ENCODE measurements around the gene HEBP2. TPM values are rescaled to one million over a fixed set of nuclear protein-coding genes. Genes with fewer than 3 reads are reported as not detected.

Gene HEBP2
- total and polyA plus RNA-seq, 4 donors, result 13.3 to 68.0 (median 40.7) TPM

DNA sequence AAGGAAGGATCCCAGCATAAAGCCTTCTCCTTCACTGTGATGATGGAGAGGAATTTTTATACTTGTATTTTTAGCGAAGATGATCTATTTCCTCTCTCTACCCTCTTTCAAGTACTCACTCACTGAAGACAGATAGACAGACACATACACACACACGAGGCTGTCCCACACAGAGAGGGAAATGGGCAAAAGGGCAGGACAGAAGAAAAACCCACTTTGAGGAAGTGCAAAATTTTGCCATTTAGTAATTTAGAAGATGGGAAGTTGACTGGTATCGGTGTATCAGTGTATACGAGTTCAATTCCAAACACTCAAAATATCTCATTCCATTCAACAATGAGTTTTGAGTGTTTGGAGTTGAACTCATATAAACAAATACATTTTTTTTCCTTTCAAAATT lies 30.9 kb downstream of the HEBP2 start:
- no peak overlapping the region for H3K4me3 ChIP-seq (ENCODE audit: low read length in 2 of 2)
- WGBS, 2 donors, result 80 to 82% methylated on average over 4 of the region's 4 CpGs
- H3K4me1 ChIP-seq (ENCODE audit: control insufficient read depth in 1 of 2, insufficient read depth in 2 of 2, low read length in 2 of 2), result no peaks in the 10 kb centered on the region
- no peak for ATAC-seq (ENCODE audit: low FRiP score)
- H3K9me3 ChIP-seq (ENCODE audit: control insufficient read depth, low read length), result no peaks in the 10 kb centered on the region
- no peaks in the 10 kb centered on the region for H3K27me3 ChIP-seq (ENCODE audit: control insufficient read depth in 1 of 2, insufficient read depth in 2 of 2, low read length in 1 of 2)
- DNase-seq, result no peak
- intact Hi-C loops (cut with DNase I), result loop anchor here (5.0 to 10.0 kb wide), 2 partner anchors 82 to 160 kb away; no protein-coding TSS in a partner anchor
- H3K36me3 ChIP-seq (ENCODE audit: control insufficient read depth in 1 of 2, insufficient read depth in 2 of 2, low read length in 1 of 2), result no peaks in the 10 kb centered on the region
- H3K27ac ChIP-seq (ENCODE audit: low read depth in 1 of 2, low read length in 2 of 2), result no peak overlapping the region

DNA sequence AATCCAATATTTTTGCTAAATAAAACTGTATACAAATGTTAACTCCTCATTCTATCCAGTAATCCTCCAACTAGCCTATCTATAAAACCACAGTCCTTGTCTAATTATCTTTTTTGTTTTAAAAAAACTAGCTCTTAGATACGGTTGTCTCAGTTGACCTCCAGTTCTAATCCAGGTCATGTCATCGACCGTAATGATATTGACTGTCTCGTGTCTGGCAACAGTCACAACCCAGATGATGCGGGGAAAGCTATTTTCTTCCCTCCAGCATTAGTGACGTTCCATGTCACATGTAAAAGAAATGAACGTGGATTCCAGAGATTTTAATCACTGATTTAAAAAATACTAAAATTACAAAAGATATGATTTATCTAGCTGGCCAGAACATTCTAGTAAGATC lies 35.5 kb downstream of the HEBP2 start:
- DNase-seq, result no peak
- no peak for ATAC-seq (ENCODE audit: low FRiP score)
- Histone ChIP-seq H3K4me3 (ENCODE audit: low read length in 2 of 2) (no peak overlapping the region), H3K36me3 (ENCODE audit: control insufficient read depth in 1 of 2, insufficient read depth in 2 of 2, low read length in 1 of 2) (no peaks in the 10 kb centered on the region), H3K9me3 (ENCODE audit: control insufficient read depth, low read length) (no peaks in the 10 kb centered on the region), H3K27me3 (ENCODE audit: control insufficient read depth in 1 of 2, insufficient read depth in 2 of 2, low read length in 1 of 2) (no peaks in the 10 kb centered on the region), H3K4me1 (ENCODE audit: control insufficient read depth in 1 of 2, insufficient read depth in 2 of 2, low read length in 2 of 2) (no peaks in the 10 kb centered on the region), H3K27ac (ENCODE audit: low read depth in 1 of 2, low read length in 2 of 2) (no peak overlapping the region)
- intact Hi-C loops (cut with DNase I), result loop anchor here in 1 of 2 donors (10.0 kb wide), 1 partner anchor 155 kb away; no protein-coding TSS in a partner anchor
- WGBS, 2 donors, result 86 to 89% methylated on average over 7 of the region's 7 CpGs

DNA sequence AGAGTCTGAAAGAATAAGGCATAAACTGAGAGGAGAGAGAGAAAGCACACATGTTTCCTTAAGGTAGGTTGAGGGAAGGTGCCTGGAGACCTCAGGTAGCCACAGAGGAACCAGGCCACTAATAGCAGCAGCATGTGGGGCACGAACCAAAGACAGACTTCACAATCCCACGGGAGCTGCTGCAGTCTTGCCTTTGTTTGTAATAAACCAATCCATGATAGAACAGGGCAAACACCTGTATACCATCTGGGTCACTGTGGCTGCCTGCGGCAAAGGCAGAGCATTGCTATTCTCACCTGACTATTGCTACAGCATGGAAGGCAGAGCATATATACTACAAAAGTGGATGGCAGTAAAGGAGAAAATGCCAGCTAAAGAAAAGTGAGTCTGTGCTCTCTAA lies 36.3 kb downstream of the HEBP2 start:
- Histone ChIP-seq H3K27ac (ENCODE audit: low read depth in 1 of 2, low read length in 2 of 2) (no peak overlapping the region), H3K9me3 (ENCODE audit: control insufficient read depth, low read length) (no peaks in the 10 kb centered on the region), H3K27me3 (ENCODE audit: control insufficient read depth in 1 of 2, insufficient read depth in 2 of 2, low read length in 1 of 2) (no peaks in the 10 kb centered on the region), H3K4me3 (ENCODE audit: low read length in 2 of 2) (no peak overlapping the region), H3K36me3 (ENCODE audit: control insufficient read depth in 1 of 2, insufficient read depth in 2 of 2, low read length in 1 of 2) (no peaks in the 10 kb centered on the region), H3K4me1 (ENCODE audit: control insufficient read depth in 1 of 2, insufficient read depth in 2 of 2, low read length in 2 of 2) (no peaks in the 10 kb centered on the region)
- DNase-seq (no peak), ATAC-seq (ENCODE audit: low FRiP score) (no peak)
- WGBS, 2 donors, result 84 to 89% methylated on average over 3 of the region's 3 CpGs
- intact Hi-C loops (cut with DNase I), result no loop called here

DNA sequence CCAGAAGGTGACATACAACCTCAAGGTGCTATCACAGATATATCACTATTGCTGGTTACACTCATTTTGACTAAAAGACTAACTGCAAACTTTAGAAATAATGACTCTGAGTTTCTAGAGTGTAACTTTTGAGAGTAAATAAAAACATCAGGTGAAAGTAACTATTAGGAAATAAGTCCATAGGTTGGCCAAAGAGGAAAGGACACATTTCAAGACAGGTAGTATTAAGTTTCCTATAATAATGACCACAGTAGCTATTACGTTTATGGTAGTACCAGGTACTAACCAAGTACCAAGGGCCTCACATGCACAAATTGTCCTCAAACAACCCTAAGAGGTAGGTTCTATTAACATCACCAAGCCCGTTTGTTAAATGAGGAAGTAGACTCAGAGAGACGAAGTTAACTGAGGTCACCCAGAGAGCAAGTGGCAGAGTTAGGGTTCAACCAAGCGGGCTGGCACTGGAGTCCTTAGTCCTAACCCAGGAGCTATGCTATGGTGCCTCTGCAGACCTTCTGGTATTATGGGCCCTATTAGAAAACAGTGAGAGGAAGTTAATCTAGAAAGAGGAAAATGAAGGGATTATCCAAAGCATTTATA lies 36.8 kb downstream of the HEBP2 start:
- H3K36me3 ChIP-seq (ENCODE audit: control insufficient read depth in 1 of 2, insufficient read depth in 2 of 2, low read length in 1 of 2), result no peaks in the 10 kb centered on the region
- no peak overlapping the region for H3K27ac ChIP-seq (ENCODE audit: low read depth in 1 of 2, low read length in 2 of 2)
- ATAC-seq (ENCODE audit: low FRiP score) (no peak), DNase-seq (no peak)
- no peaks in the 10 kb centered on the region for H3K9me3 ChIP-seq (ENCODE audit: control insufficient read depth, low read length)
- no peaks in the 10 kb centered on the region for H3K27me3 ChIP-seq (ENCODE audit: control insufficient read depth in 1 of 2, insufficient read depth in 2 of 2, low read length in 1 of 2)
- no peak overlapping the region for H3K4me3 ChIP-seq (ENCODE audit: low read length in 2 of 2)
- no peaks in the 10 kb centered on the region for H3K4me1 ChIP-seq (ENCODE audit: control insufficient read depth in 1 of 2, insufficient read depth in 2 of 2, low read length in 2 of 2)
- intact Hi-C loops (cut with DNase I), result no loop called here
- WGBS, 2 donors, result 89 to 90% methylated on average over 4 of the region's 4 CpGs

DNA sequence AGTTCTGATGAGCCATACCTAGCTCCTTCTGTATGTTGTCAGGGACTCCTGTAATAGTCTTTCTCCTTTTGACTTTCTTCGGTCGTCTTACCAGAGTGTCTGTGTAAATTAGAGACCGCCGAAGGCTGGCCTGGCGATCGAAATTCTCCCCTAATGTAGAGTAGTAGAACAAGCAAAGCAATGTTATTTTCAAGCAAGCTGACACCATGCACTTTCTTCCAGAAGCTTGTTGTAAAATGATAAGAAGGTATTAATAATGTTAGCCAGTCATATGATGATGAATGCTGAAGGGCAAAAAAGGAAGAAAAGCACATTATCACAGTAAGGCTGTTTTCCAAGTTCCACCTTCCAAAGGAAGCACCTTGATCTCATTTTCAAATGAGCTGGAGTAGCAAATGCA lies 37.9 kb downstream of the HEBP2 start:
- DNase-seq, result no peak
- ATAC-seq (ENCODE audit: low FRiP score), result no peak
- Histone ChIP-seq H3K36me3 (ENCODE audit: control insufficient read depth in 1 of 2, insufficient read depth in 2 of 2, low read length in 1 of 2) (no peaks in the 10 kb centered on the region), H3K4me3 (ENCODE audit: low read length in 2 of 2) (no peak overlapping the region), H3K27ac (ENCODE audit: low read depth in 1 of 2, low read length in 2 of 2) (no peak overlapping the region), H3K27me3 (ENCODE audit: control insufficient read depth in 1 of 2, insufficient read depth in 2 of 2, low read length in 1 of 2) (no peaks in the 10 kb centered on the region), H3K9me3 (ENCODE audit: control insufficient read depth, low read length) (no peaks in the 10 kb centered on the region), H3K4me1 (ENCODE audit: control insufficient read depth in 1 of 2, insufficient read depth in 2 of 2, low read length in 2 of 2) (no peaks in the 10 kb centered on the region)
- intact Hi-C loops (cut with DNase I), result no loop called here
- WGBS, 2 donors, result 92 to 95% methylated on average over 6 of the region's 6 CpGs

DNA sequence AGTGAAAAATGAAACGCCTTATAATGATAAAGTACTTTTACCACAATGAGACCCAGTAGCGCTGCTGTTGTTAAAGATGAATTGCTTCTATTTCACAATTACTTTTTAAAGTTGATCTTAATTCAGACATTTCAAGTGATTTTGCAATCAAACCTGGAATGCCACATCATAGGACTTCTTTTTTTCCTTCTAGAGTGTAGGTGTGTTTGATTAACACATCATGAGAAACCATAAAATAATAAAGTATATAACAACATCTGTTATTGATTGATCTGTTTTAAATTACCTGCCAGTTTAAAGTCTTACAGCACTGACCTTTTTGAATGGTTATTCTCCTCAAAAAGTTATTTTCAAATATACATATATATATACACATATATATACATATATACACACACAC lies 38.6 kb downstream of the HEBP2 start:
- 90% methylated on average over 2 of the region's 2 CpGs for WGBS, 2 donors
- Histone ChIP-seq H3K27ac (ENCODE audit: low read depth in 1 of 2, low read length in 2 of 2) (no peak overlapping the region), H3K36me3 (ENCODE audit: control insufficient read depth in 1 of 2, insufficient read depth in 2 of 2, low read length in 1 of 2) (no peaks in the 10 kb centered on the region), H3K27me3 (ENCODE audit: control insufficient read depth in 1 of 2, insufficient read depth in 2 of 2, low read length in 1 of 2) (no peaks in the 10 kb centered on the region), H3K4me3 (ENCODE audit: low read length in 2 of 2) (no peak overlapping the region), H3K4me1 (ENCODE audit: control insufficient read depth in 1 of 2, insufficient read depth in 2 of 2, low read length in 2 of 2) (no peaks in the 10 kb centered on the region), H3K9me3 (ENCODE audit: control insufficient read depth, low read length) (no peaks in the 10 kb centered on the region)
- ATAC-seq (ENCODE audit: low FRiP score) (no peak), DNase-seq (no peak)
- intact Hi-C loops (cut with DNase I), result no loop called here

DNA sequence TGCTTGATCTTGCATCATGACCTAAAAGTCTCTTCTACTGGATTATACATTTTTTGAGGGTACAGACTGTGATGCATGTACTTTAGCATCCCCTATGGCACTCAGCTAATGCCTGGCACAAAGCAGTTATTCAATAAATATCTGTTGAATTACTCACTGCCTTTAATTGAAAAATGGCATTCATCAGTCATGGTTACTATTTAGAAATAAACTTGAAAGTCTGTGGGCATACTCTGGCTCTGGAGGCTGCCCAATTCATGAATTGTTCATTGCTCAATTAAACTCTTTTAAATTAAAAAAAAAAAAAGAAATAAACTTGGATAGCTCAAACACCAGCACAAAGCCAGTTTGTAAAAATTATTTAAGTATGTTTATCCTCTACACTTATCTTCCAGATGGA lies 40.0 kb downstream of the HEBP2 start:
- intact Hi-C loops (cut with DNase I), result no loop called here
- Histone ChIP-seq H3K9me3 (ENCODE audit: control insufficient read depth, low read length) (no peaks in the 10 kb centered on the region), H3K4me1 (ENCODE audit: control insufficient read depth in 1 of 2, insufficient read depth in 2 of 2, low read length in 2 of 2) (no peaks in the 10 kb centered on the region), H3K27me3 (ENCODE audit: control insufficient read depth in 1 of 2, insufficient read depth in 2 of 2, low read length in 1 of 2) (no peaks in the 10 kb centered on the region), H3K36me3 (ENCODE audit: control insufficient read depth in 1 of 2, insufficient read depth in 2 of 2, low read length in 1 of 2) (no peaks in the 10 kb centered on the region), H3K4me3 (ENCODE audit: low read length in 2 of 2) (no peak overlapping the region), H3K27ac (ENCODE audit: low read depth in 1 of 2, low read length in 2 of 2) (no peak overlapping the region)
- ATAC-seq (ENCODE audit: low FRiP score), result no peak
- no peak for DNase-seq

DNA sequence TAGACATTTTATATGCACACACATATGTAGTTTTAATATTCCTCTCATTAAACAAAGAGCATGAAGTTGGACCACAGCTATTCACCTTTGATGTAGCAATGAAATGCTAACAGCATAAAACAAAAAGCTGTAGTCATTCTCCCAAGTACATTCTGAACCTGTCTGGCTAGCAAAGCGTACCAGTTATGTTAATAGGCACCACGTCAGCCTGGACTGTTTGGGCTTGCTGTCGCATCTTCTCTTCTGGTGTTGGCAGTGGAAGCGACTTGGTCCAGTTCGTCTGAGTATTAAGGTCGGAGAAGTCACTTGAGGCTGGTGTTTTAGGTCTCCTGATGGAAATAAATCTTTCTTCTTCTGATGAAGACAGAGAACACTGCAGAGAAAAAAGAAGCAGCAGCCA lies 42.8 kb downstream of the HEBP2 start:
- no peaks in the 10 kb centered on the region for H3K27me3 ChIP-seq (ENCODE audit: control insufficient read depth in 1 of 2, insufficient read depth in 2 of 2, low read length in 1 of 2)
- H3K4me3 ChIP-seq (ENCODE audit: low read length in 2 of 2), result no peak overlapping the region
- no peaks in the 10 kb centered on the region for H3K4me1 ChIP-seq (ENCODE audit: control insufficient read depth in 1 of 2, insufficient read depth in 2 of 2, low read length in 2 of 2)
- intact Hi-C loops (cut with DNase I), result no loop called here
- no peaks in the 10 kb centered on the region for H3K9me3 ChIP-seq (ENCODE audit: control insufficient read depth, low read length)
- DNase-seq, result no peak
- H3K27ac ChIP-seq (ENCODE audit: low read depth in 1 of 2, low read length in 2 of 2), result no peak overlapping the region
- H3K36me3 ChIP-seq (ENCODE audit: control insufficient read depth in 1 of 2, insufficient read depth in 2 of 2, low read length in 1 of 2), result no peaks in the 10 kb centered on the region
- ATAC-seq (ENCODE audit: low FRiP score), result no peak
- 84 to 86% methylated on average over 6 of the region's 6 CpGs for WGBS, 2 donors

DNA sequence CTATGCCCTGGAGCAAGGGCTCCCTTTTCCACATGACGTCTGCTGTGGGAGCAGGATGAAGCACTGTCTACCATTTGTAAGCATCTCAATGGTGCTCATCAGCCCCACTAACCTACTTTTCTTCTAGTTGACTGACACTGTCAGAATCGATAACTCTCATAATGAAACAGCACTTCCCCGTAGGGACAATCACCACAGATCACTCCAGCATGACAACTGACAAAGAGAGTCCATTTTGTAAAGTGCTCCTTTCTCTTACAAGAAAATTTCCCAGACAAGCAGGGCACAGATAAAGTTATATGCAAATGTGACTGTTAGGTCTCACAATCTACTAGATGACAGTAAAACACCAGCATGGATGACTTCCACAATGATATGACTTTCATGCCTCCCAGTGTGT lies 46.4 kb downstream of the HEBP2 start:
- intact Hi-C loops (cut with DNase I), result no loop called here
- H3K4me3 ChIP-seq (ENCODE audit: low read length in 2 of 2), result no peak overlapping the region
- no peak overlapping the region for H3K27ac ChIP-seq (ENCODE audit: low read depth in 1 of 2, low read length in 2 of 2)
- H3K4me1 ChIP-seq (ENCODE audit: control insufficient read depth in 1 of 2, insufficient read depth in 2 of 2, low read length in 2 of 2), result no peaks in the 10 kb centered on the region
- H3K27me3 ChIP-seq (ENCODE audit: control insufficient read depth in 1 of 2, insufficient read depth in 2 of 2, low read length in 1 of 2), result no peaks in the 10 kb centered on the region
- DNase-seq, result no peak
- no peak for ATAC-seq (ENCODE audit: low FRiP score)
- no peaks in the 10 kb centered on the region for H3K36me3 ChIP-seq (ENCODE audit: control insufficient read depth in 1 of 2, insufficient read depth in 2 of 2, low read length in 1 of 2)
- no peaks in the 10 kb centered on the region for H3K9me3 ChIP-seq (ENCODE audit: control insufficient read depth, low read length)
- WGBS, 2 donors, result 81 to 85% methylated on average over 3 of the region's 3 CpGs

Data from aorta (tissue), 5 donors.